KBM-7 (cell line): ENCODE data around the gene ZBTB48.
"Not testable (repeated sequence)": the region's sequence is repeated elsewhere in the genome, so short reads cannot be mapped to it uniquely, and the experiment has no call there.

Experiments used
- DNase-seq: peaks from one replicate; pipeline ENCODE4 v3.0.0-alpha.2; 2015
- in situ Hi-C: fragments of 300-500 bp; cut with MboI; formaldehyde crosslinking; loops from 2 replicates; pipeline ENCODE4 v1.14.3; 2020; ENCODE audit warnings: low sequenced_read_pairs, low pct_unique_long_range_greater_than_20kb, mixed read lengths

The ZBTB48 gene

GRCh38 chr1:6579374-6580118, at the start of gene ZBTB48:
Gene ZBTB48, plus strand, starts transcription at chr1:6579994. Its CDS starts 616 bp downstream, at chr1:6580610.
- in situ Hi-C loops, result no loop called here
- DNase-seq, result peak; percentile 96

- no peak for DNase-seq
- in situ Hi-C loops, result no loop called here
Measured at GRCh38 chr1:6530504-6531160, 49.2 kb upstream of the ZBTB48 start.

GRCh38 chr1:6531996-6532395, 47.8 kb upstream of the ZBTB48 start:
- in situ Hi-C loops, result no loop called here
- no peak for DNase-seq

- no peak for DNase-seq
- in situ Hi-C loops, result no loop called here
Measured at GRCh38 chr1:6534248-6534822, 45.5 kb upstream of the ZBTB48 start.

- no peak for DNase-seq
- in situ Hi-C loops, result no loop called here
Measured at GRCh38 chr1:6535214-6535613, 44.6 kb upstream of the ZBTB48 start.

GRCh38 chr1:6536291-6536690, 43.5 kb upstream of the ZBTB48 start:
- DNase-seq, result no peak
- in situ Hi-C loops, result no loop called here

GRCh38 chr1:6538956-6539355, 40.8 kb upstream of the ZBTB48 start:
- no peak for DNase-seq

GRCh38 chr1:6544831-6545230, 35.0 kb upstream of the ZBTB48 start:
- in situ Hi-C loops, result no loop called here

More at GRCh38 chr1:6538956-6539355, 40.8 kb upstream of the ZBTB48 start:
- in situ Hi-C loops, result no loop called here

GRCh38 chr1:6545276-6546112, 34.3 kb upstream of the ZBTB48 start:
- no peak for DNase-seq
- in situ Hi-C loops, result no loop called here

More at GRCh38 chr1:6544831-6545230, 35.0 kb upstream of the ZBTB48 start:
- DNase-seq, result no peak

GRCh38 chr1:6546326-6546725, 33.5 kb upstream of the ZBTB48 start:
- in situ Hi-C loops, result no loop called here
- no peak for DNase-seq

GRCh38 chr1:6547301-6547700, 32.5 kb upstream of the ZBTB48 start:
- DNase-seq, result no peak
- in situ Hi-C loops, result no loop called here

- peak; percentile 95 for DNase-seq
- in situ Hi-C loops, result no loop called here
Measured at GRCh38 chr1:6554031-6554906, 25.5 kb upstream of the ZBTB48 start, which contains the start of gene NOL9. Gene NOL9, minus strand, starts transcription at chr1:6554513. Its CDS starts 11 bp downstream, at chr1:6554502.

- DNase-seq, result no peak
- in situ Hi-C loops, result no loop called here
Measured at GRCh38 chr1:6554907-6555778, 24.7 kb upstream of the ZBTB48 start, which contains the start of gene TAS1R1. Gene TAS1R1, plus strand, starts transcription at chr1:6555307. Its CDS starts 67 bp downstream, at chr1:6555374.

GRCh38 chr1:6557597-6557996, 22.2 kb upstream of the ZBTB48 start:
- in situ Hi-C loops, result no loop called here
- no peak for DNase-seq

- in situ Hi-C loops, DNase-seq: not testable (repeated sequence)
Measured at GRCh38 chr1:6559161-6559560, 20.6 kb upstream of the ZBTB48 start.

GRCh38 chr1:6560267-6560666, 19.5 kb upstream of the ZBTB48 start:
- in situ Hi-C loops, result no loop called here
- peak; percentile 33 for DNase-seq

GRCh38 chr1:6569033-6569432, 10.8 kb upstream of the ZBTB48 start:
- no peak for DNase-seq
- in situ Hi-C loops, result no loop called here
